ENCODE results near the gene NALCN. TPM values are rescaled to one million over a fixed set of nuclear protein-coding genes. Genes with fewer than 3 reads are reported as not detected.

The NALCN gene
- total RNA-seq, 1 donor, result 11.2 TPM

- no peaks in the 10 kb centered on the region for H3K9me3 ChIP-seq (ENCODE audit: low read depth, low read length)
- no peak overlapping the region for H3K4me3 ChIP-seq (ENCODE audit: insufficient read depth, low read length)
- no peaks in the 10 kb centered on the region for H3K27me3 ChIP-seq (ENCODE audit: insufficient read depth, low read length)
- no peaks in the 10 kb centered on the region for H3K36me3 ChIP-seq (ENCODE audit: insufficient read depth, low read length)
- no peak overlapping the region for H3K27ac ChIP-seq (ENCODE audit: low read depth, low read length)
- H3K4me1 ChIP-seq (ENCODE audit: insufficient read depth, low read length), result peaks cover 8% of the 10 kb centered on the region
- H3K79me2 ChIP-seq (ENCODE audit: insufficient read depth, low read length), result no peaks in the 10 kb centered on the region
- DNase-seq (ENCODE audit: insufficient read length, low spot score, missing footprints), result no peak
- H3K4me2 ChIP-seq (ENCODE audit: insufficient read depth, low read length), result no peak overlapping the region
- no peak for TF ChIP-seq CTCF (IDR thresholded peaks at IDR 0.05; ENCODE audit: extremely low read depth, low read depth, low read length)
- H2AFZ ChIP-seq (ENCODE audit: low read length), result no peak overlapping the region
- H4K20me1 ChIP-seq (ENCODE audit: insufficient read depth, low read length), result no peaks in the 10 kb centered on the region
These were observed 259.0 kb downstream of the NALCN start for GRCh38 chr13:101157261-101157660.

DNA sequence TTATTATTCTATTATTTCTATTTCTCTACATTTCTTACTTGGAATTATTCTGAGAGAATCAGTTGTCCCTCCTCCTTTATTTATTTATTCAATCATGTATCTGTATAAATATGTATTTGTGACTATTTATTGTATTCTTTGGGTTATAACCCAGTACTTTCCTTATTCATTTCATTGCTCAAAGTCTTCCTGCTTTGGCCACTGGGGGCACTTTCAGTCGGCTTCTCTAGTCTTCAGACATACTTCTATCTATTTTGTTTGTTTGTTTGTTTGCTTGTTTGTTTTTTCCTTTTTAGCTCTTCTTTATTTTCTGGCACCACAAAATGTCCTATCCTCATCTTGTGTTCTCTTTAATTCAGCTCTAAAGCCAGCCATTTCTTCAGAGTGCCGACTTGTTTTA is 260.4 kb downstream of the NALCN start:
- Histone ChIP-seq H3K27ac (ENCODE audit: low read depth, low read length) (no peak overlapping the region), H3K9me3 (ENCODE audit: low read depth, low read length) (no peaks in the 10 kb centered on the region), H3K4me2 (ENCODE audit: insufficient read depth, low read length) (no peak overlapping the region), H3K79me2 (ENCODE audit: insufficient read depth, low read length) (no peaks in the 10 kb centered on the region), H3K27me3 (ENCODE audit: insufficient read depth, low read length) (no peaks in the 10 kb centered on the region), H2AFZ (ENCODE audit: low read length) (no peak overlapping the region), H3K36me3 (ENCODE audit: insufficient read depth, low read length) (no peaks in the 10 kb centered on the region), H3K4me1 (ENCODE audit: insufficient read depth, low read length) (peaks cover 17% of the 10 kb centered on the region), H4K20me1 (ENCODE audit: insufficient read depth, low read length) (no peaks in the 10 kb centered on the region), H3K4me3 (ENCODE audit: insufficient read depth, low read length) (no peak overlapping the region)
- no peak for DNase-seq (ENCODE audit: insufficient read length, low spot score, missing footprints)
- peak; percentile 62 for TF ChIP-seq CTCF (IDR thresholded peaks at IDR 0.05; ENCODE audit: extremely low read depth, low read depth, low read length)

- Histone ChIP-seq H3K79me2 (ENCODE audit: insufficient read depth, low read length) (no peaks in the 10 kb centered on the region), H3K27me3 (ENCODE audit: insufficient read depth, low read length) (no peaks in the 10 kb centered on the region), H4K20me1 (ENCODE audit: insufficient read depth, low read length) (no peaks in the 10 kb centered on the region), H3K4me3 (ENCODE audit: insufficient read depth, low read length) (no peak overlapping the region), H3K36me3 (ENCODE audit: insufficient read depth, low read length) (no peaks in the 10 kb centered on the region), H2AFZ (ENCODE audit: low read length) (no peak overlapping the region), H3K9me3 (ENCODE audit: low read depth, low read length) (no peaks in the 10 kb centered on the region), H3K4me1 (ENCODE audit: insufficient read depth, low read length) (peaks cover 31% of the 10 kb centered on the region), H3K27ac (ENCODE audit: low read depth, low read length) (no peak overlapping the region), H3K4me2 (ENCODE audit: insufficient read depth, low read length) (no peak overlapping the region)
- TF ChIP-seq CTCF (IDR thresholded peaks at IDR 0.05; ENCODE audit: extremely low read depth, low read depth, low read length), result no peak
- DNase-seq (ENCODE audit: insufficient read length, low spot score, missing footprints), result no peak
These were observed 264.1 kb downstream of the NALCN start for GRCh38 chr13:101152184-101152583.

DNA sequence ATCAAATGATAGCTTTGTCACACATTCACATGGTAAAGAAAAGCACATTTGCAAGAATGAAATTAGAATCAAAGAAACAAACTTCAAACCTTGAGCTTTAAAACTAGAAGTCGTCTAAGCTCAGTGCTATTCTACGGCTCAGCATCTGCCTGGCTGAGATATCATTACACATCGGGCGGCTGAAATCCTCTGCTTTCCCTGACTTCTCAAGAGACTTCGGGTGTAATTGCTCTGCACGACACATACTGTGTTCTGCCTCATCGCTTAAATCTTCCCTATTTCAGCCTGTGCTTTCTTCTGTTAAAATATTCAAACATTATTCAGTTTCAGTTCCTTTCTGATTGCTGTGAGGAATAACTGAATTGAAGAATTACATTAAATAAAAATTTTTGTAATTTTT is 265.3 kb downstream of the NALCN start:
- Histone ChIP-seq H4K20me1 (ENCODE audit: insufficient read depth, low read length) (no peaks in the 10 kb centered on the region), H3K9me3 (ENCODE audit: low read depth, low read length) (no peaks in the 10 kb centered on the region), H3K36me3 (ENCODE audit: insufficient read depth, low read length) (no peaks in the 10 kb centered on the region), H3K4me2 (ENCODE audit: insufficient read depth, low read length) (peak overlapping the region; percentile 71), H3K27me3 (ENCODE audit: insufficient read depth, low read length) (no peaks in the 10 kb centered on the region), H3K4me3 (ENCODE audit: insufficient read depth, low read length) (peak overlapping the region; percentile 32), H3K4me1 (ENCODE audit: insufficient read depth, low read length) (peaks cover 37% of the 10 kb centered on the region), H3K79me2 (ENCODE audit: insufficient read depth, low read length) (no peaks in the 10 kb centered on the region), H2AFZ (ENCODE audit: low read length) (peak overlapping the region; percentile 64), H3K27ac (ENCODE audit: low read depth, low read length) (peak overlapping the region; percentile 70)
- no peak for TF ChIP-seq CTCF (IDR thresholded peaks at IDR 0.05; ENCODE audit: extremely low read depth, low read depth, low read length)
- DNase-seq (ENCODE audit: insufficient read length, low spot score, missing footprints), result no peak

Measured in osteoblast (primary cell).